GM23338 (cell line): Measurements from ENCODE around the gene TLR9. TPM values are rescaled to one million over a fixed set of nuclear protein-coding genes. Genes with fewer than 3 reads are reported as not detected.

Experiments used
- ATAC-seq: fragments of 200-7000 bp; cut with Tn5 transposase; 3 replicates; pipeline ENCODE4 v1.9.1; 2020
- DNase-seq: peaks from one replicate; pipeline ENCODE4 v3.0.0-alpha.2; 2015; ENCODE audit warnings: low spot score
- H2AFZ ChIP-seq: fragments of 200-600 bp; sonication (generic); 2 replicates; pipeline ENCODE4 v1.8.0; 2016; ENCODE audit warnings: antibody characterized with exemption, mild to moderate bottlenecking, moderate library complexity
- H3F3A ChIP-seq: fragments of 200-600 bp; sonication (generic); replicated peaks from 2 replicates; pipeline ENCODE4 v1.8.0; 2017; ENCODE audit warnings: antibody characterized with exemption, mixed run types, low read depth
- H3K27ac ChIP-seq: fragments of 200-600 bp; sonication (generic); 2 replicates; pipeline ENCODE4 v1.6.1; 2016; ENCODE audit warnings: low read depth
- H3K27me3 ChIP-seq: fragments of 200-600 bp; sonication (generic); 2 replicates; pipeline ENCODE4 v1.8.0; 2016; ENCODE audit warnings: mild to moderate bottlenecking, mixed run types, moderate library complexity; ENCODE audit not compliant: insufficient read depth
- H3K36me3 ChIP-seq: fragments of 200-600 bp; sonication (generic); 2 replicates; pipeline ENCODE4 v1.8.0; 2016; ENCODE audit warnings: mild to moderate bottlenecking; ENCODE audit not compliant: insufficient read depth
- H3K4me1 ChIP-seq: fragments of 200-600 bp; sonication (generic); 2 replicates; pipeline ENCODE4 v1.8.0; 2016; ENCODE audit warnings: mild to moderate bottlenecking, moderate library complexity; ENCODE audit not compliant: insufficient read depth
- H3K4me2 ChIP-seq: fragments of 200-600 bp; sonication (generic); 2 replicates; pipeline ENCODE4 v1.7.1; 2017; ENCODE audit warnings: mixed run types
- H3K4me3 ChIP-seq: fragments of 200-600 bp; sonication (generic); 2 replicates; pipeline ENCODE4 v1.6.1; 2016; ENCODE audit warnings: mixed run types
- H3K79me2 ChIP-seq: fragments of 200-600 bp; sonication (generic); replicated peaks from 2 replicates; pipeline ENCODE4 v1.8.0; 2017; ENCODE audit warnings: mild to moderate bottlenecking; ENCODE audit not compliant: insufficient read depth
- H3K9me2 ChIP-seq: fragments of 200-600 bp; sonication (generic); 2 replicates; pipeline ENCODE4 v1.8.0; 2017; ENCODE audit not compliant: insufficient read depth
- H4K20me1 ChIP-seq: fragments of 200-600 bp; sonication (generic); replicated peaks from 2 replicates; pipeline ENCODE4 v1.8.0; 2017; ENCODE audit warnings: mild to moderate bottlenecking; ENCODE audit not compliant: insufficient read depth
- H3K27ac Mint-ChIP-seq: 2 replicates; pipeline ENCODE4 v1.8.0; 2020; ENCODE audit warnings: inconsistent platforms, mild to moderate bottlenecking, moderate library complexity, mixed read lengths
- H3K27me3 Mint-ChIP-seq: 3 replicates; pipeline ENCODE4 v1.8.0; 2022; ENCODE audit warnings: low read depth, mild to moderate bottlenecking, moderate library complexity, mixed read lengths, inconsistent platforms; ENCODE audit not compliant: insufficient read depth, poor library complexity
- H3K36me3 Mint-ChIP-seq: 3 replicates; pipeline ENCODE4 v1.8.0; 2021; ENCODE audit warnings: low read depth, mild to moderate bottlenecking, inconsistent platforms, moderate library complexity, mixed read lengths
- H3K4me1 Mint-ChIP-seq: 3 replicates; pipeline ENCODE4 v1.8.0; 2020; ENCODE audit warnings: mild to moderate bottlenecking, inconsistent platforms, mixed read lengths
- H3K4me3 Mint-ChIP-seq: 3 replicates; pipeline ENCODE4 v1.8.0; 2021; ENCODE audit warnings: moderate library complexity, mild to moderate bottlenecking, inconsistent platforms, mixed read lengths
- H3K9me3 Mint-ChIP-seq: 3 replicates; pipeline ENCODE4 v1.8.0; 2020; ENCODE audit warnings: moderate library complexity, mild to moderate bottlenecking, inconsistent platforms, mixed read lengths
- CREB1 ChIP-seq: fragments of 250-450 bp; sonication (Bioruptor Pico); IDR thresholded peaks from 2 replicates; pipeline ENCODE4 v1.5.0; 2020; ENCODE audit warnings: low read depth, mild to moderate bottlenecking, moderate library complexity
- ETS1 ChIP-seq: IDR thresholded peaks from 2 replicates; pipeline ENCODE4 v1.6.1; 2016; ENCODE audit warnings: antibody characterized with exemption
- NANOG ChIP-seq: IDR thresholded peaks from 2 replicates; pipeline ENCODE4 v1.6.1; 2016; ENCODE audit warnings: antibody characterized with exemption, borderline replicate concordance
- STAT1 ChIP-seq: IDR thresholded peaks from one replicate; pipeline ENCODE4 v1.6.1; 2016; ENCODE audit warnings: antibody characterized with exemption; ENCODE audit not compliant: unreplicated experiment
- ZNF114 ChIP-seq: fragments of 250-450 bp; sonication (Bioruptor Pico); IDR thresholded peaks from 2 replicates; pipeline ENCODE4 v1.5.0; 2020; ENCODE audit warnings: mild to moderate bottlenecking, moderate library complexity
- ZNF331 ChIP-seq: fragments of 250-450 bp; sonication (Bioruptor Pico); IDR thresholded peaks from 2 replicates; pipeline ENCODE4 v1.5.0; 2020; ENCODE audit warnings: low read depth, mild to moderate bottlenecking, moderate library complexity
- ZNF462 ChIP-seq: fragments of 250-450 bp; sonication (Bioruptor Pico); IDR thresholded peaks from 2 replicates; pipeline ENCODE4 v1.5.0; 2020; ENCODE audit warnings: mild to moderate bottlenecking, moderate library complexity
- polyA plus RNA-seq: library from polyadenylated mRNA; unstranded; fragments of >200 nt; fragmentation: Nextera tagmentation; extraction: Ambion mirVana; gene quantifications from 2 replicates; pipeline ENCODE4 v1.2.1, GENCODE V29; 2016
- total RNA-seq: library from RNA; depleted of rRNA; stranded (reverse); fragments of >200 nt; shearing (Covaris generic); gene quantifications from 2 replicates; pipeline ENCODE4 v1.2.3, GENCODE V29; 2014

Gene TLR9
- total and polyA plus RNA-seq, 2 experiments from 2014 or later: not detected

- DNase-seq (no peak), ATAC-seq (no peak)
- Mint-ChIP-seq H3K36me3 (peaks cover 98% of the 10 kb centered on the region), H3K4me1 (no peaks in the 10 kb centered on the region), H3K9me3 (no peaks in the 10 kb centered on the region), H3K4me3 (no peak overlapping the region), H3K27ac (no peak overlapping the region), H3K27me3 (peaks cover 1% of the 10 kb centered on the region)
- H3F3A ChIP-seq: peaks cover 19% of the 10 kb centered on the region
- no peak overlapping the region for H3K4me2 ChIP-seq
- H3K27ac ChIP-seq: no peak overlapping the region
- no peaks in the 10 kb centered on the region for H3K27me3 ChIP-seq
- no peak overlapping the region for H3K4me3 ChIP-seq
- H3K9me2 ChIP-seq: no peaks in the 10 kb centered on the region
- peaks cover 41% of the 10 kb centered on the region for H3K79me2 ChIP-seq
- peaks cover 45% of the 10 kb centered on the region for H4K20me1 ChIP-seq
- H2AFZ ChIP-seq: no peak overlapping the region
- no peaks in the 10 kb centered on the region for H3K4me1 ChIP-seq
- peaks cover 85% of the 10 kb centered on the region for H3K36me3 ChIP-seq
- no peak for TF ChIP-seq ZNF331 (CRISPR knock-in tag)
- TF ChIP-seq CREB1: no peak
- TF ChIP-seq ZNF462: no peak
- TF ChIP-seq STAT1: no peak
- no peak for TF ChIP-seq ETS1
- TF ChIP-seq NANOG: no peak
- no peak for TF ChIP-seq ZNF114 (CRISPR knock-in tag)
Measured at GRCh38 chr3:52259448-52259847, 34.0 kb upstream of the TLR9 start.
